GM21723 (cell line): ENCODE measurements around the gene ZACN.

ENCODE experiments used
- ATAC-seq: cut with Tn5 transposase; IDR thresholded peaks from one replicate; pipeline ENCODE4 v1.9.1; 2021; ENCODE audit warnings: mild to moderate bottlenecking, moderate library complexity; ENCODE audit not compliant: unreplicated experiment

Gene ZACN

GRCh38 chr17:76097716-76098295, 18.8 kb downstream of the ZACN start:
- no peak for ATAC-seq

- ATAC-seq: no peak
These were observed 23.9 kb downstream of the ZACN start for GRCh38 chr17:76102944-76103273.

- ATAC-seq: peak; percentile 77
These were observed 24.5 kb downstream of the ZACN start, which contains the start of gene EXOC7 for GRCh38 chr17:76103274-76104139. Gene EXOC7 (minus strand): TSS chr17:76103787. CDS start chr17:76103692, 95 bp downstream.

- no peak for ATAC-seq
These were observed 25.3 kb downstream of the ZACN start for GRCh38 chr17:76104140-76104895.

- ATAC-seq: no peak
These were observed 25.9 kb downstream of the ZACN start for GRCh38 chr17:76104896-76105231.

- no peak for ATAC-seq
These were observed 27.7 kb downstream of the ZACN start for GRCh38 chr17:76106703-76107102.

- ATAC-seq: no peak
These were observed 28.5 kb downstream of the ZACN start for GRCh38 chr17:76107509-76107908.

GRCh38 chr17:76111956-76112355, 33.0 kb downstream of the ZACN start:
- no peak for ATAC-seq

GRCh38 chr17:76115138-76115754, 36.3 kb downstream of the ZACN start:
- no peak for ATAC-seq

GRCh38 chr17:76119409-76120371, 40.7 kb downstream of the ZACN start:
- no peak for ATAC-seq

- ATAC-seq: no peak
These were observed 41.7 kb downstream of the ZACN start for GRCh38 chr17:76120658-76121008.

- ATAC-seq: no peak
These were observed 43.0 kb downstream of the ZACN start for GRCh38 chr17:76121932-76122430.

- no peak for ATAC-seq
These were observed 43.6 kb downstream of the ZACN start for GRCh38 chr17:76122431-76123190.

- ATAC-seq: no peak
These were observed 44.2 kb downstream of the ZACN start for GRCh38 chr17:76123191-76123499.

- no peak for ATAC-seq
These were observed 45.0 kb downstream of the ZACN start for GRCh38 chr17:76123749-76124581.

GRCh38 chr17:76124582-76125390, 45.8 kb downstream of the ZACN start:
- ATAC-seq: no peak

- ATAC-seq: no peak
These were observed 46.4 kb downstream of the ZACN start for GRCh38 chr17:76125391-76125675.

GRCh38 chr17:76125922-76126321, 46.9 kb downstream of the ZACN start:
- ATAC-seq: no peak
